Measurements from ENCODE around the gene PXYLP1.
A peak's percentile ranks its signal among the peaks of the same experiment; 100 is the strongest.
"Not testable (repeated sequence)": the region's sequence is repeated elsewhere in the genome, so short reads cannot be mapped to it uniquely, and the experiment has no call there.

The PXYLP1 gene

GRCh38 chr3:141294301-141294700, 62.7 kb downstream of the PXYLP1 start:
- no peak for DNase-seq (ENCODE audit: low read depth)

GRCh38 chr3:141294848-141295247, 63.2 kb downstream of the PXYLP1 start:
- DNase-seq (ENCODE audit: low read depth), result peak; percentile 89

GRCh38 chr3:141300426-141300825, 68.8 kb downstream of the PXYLP1 start:
- not testable (repeated sequence) for DNase-seq (ENCODE audit: low read depth)

GRCh38 chr3:141302364-141303141, 70.9 kb downstream of the PXYLP1 start:
- DNase-seq (ENCODE audit: low read depth), result peak; percentile 84

GRCh38 chr3:141303481-141304223, 72.0 kb downstream of the PXYLP1 start:
- DNase-seq (ENCODE audit: low read depth), result peak; percentile 87

GRCh38 chr3:141305436-141305835, 73.8 kb downstream of the PXYLP1 start:
- peak; percentile 71 for DNase-seq (ENCODE audit: low read depth)

GRCh38 chr3:141306276-141306675, 74.7 kb downstream of the PXYLP1 start:
- peak; percentile 43 for DNase-seq (ENCODE audit: low read depth)

- DNase-seq (ENCODE audit: low read depth), result no peak
These were observed 75.3 kb downstream of the PXYLP1 start for GRCh38 chr3:141306922-141307321.

- DNase-seq (ENCODE audit: low read depth), result no peak
These were observed 75.9 kb downstream of the PXYLP1 start for GRCh38 chr3:141307351-141308059.

GRCh38 chr3:141308588-141309218, 77.1 kb downstream of the PXYLP1 start:
- DNase-seq (ENCODE audit: low read depth), result peak; percentile 55

- no peak for DNase-seq (ENCODE audit: low read depth)
These were observed 79.5 kb downstream of the PXYLP1 start for GRCh38 chr3:141311170-141311495.

GRCh38 chr3:141311496-141312353, 80.1 kb downstream of the PXYLP1 start:
- DNase-seq (ENCODE audit: low read depth), result peak; percentile 99

GRCh38 chr3:141312354-141313092, 80.9 kb downstream of the PXYLP1 start:
- no peak for DNase-seq (ENCODE audit: low read depth)

GRCh38 chr3:141313093-141313683, 81.6 kb downstream of the PXYLP1 start:
- DNase-seq (ENCODE audit: low read depth), result no peak

- not testable (repeated sequence) for DNase-seq (ENCODE audit: low read depth)
These were observed 82.8 kb downstream of the PXYLP1 start for GRCh38 chr3:141314415-141314814.

GRCh38 chr3:141316851-141317250, 85.2 kb downstream of the PXYLP1 start:
- DNase-seq (ENCODE audit: low read depth), result no peak

- no peak for DNase-seq (ENCODE audit: low read depth)
These were observed 88.9 kb downstream of the PXYLP1 start for GRCh38 chr3:141320399-141321108.

GRCh38 chr3:141321109-141321497, 89.5 kb downstream of the PXYLP1 start:
- peak; percentile 78 for DNase-seq (ENCODE audit: low read depth)

- no peak for DNase-seq (ENCODE audit: low read depth)
These were observed 92.5 kb downstream of the PXYLP1 start for GRCh38 chr3:141323936-141324704.

Data from ELR (cell line).